ENCODE results near the gene ST8SIA2.

DNA sequence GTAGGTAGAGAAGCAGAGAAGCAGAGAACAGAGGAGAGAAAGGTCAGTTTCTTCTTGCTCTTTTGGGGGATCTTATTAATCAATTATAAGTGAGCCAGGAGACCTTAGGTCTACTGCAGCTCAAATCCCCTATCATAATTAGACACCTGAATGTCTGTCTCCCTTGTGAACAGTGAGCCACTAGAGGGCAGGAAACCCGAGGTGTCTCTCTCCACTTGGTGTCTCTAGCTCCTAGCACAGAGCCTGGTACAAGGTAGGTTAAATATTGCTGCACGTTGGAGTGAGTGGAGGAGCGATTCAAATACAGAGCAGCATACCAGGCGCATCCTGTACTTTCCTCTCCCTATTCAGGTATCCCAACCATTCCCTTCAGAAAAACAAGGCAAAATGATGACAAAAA is 2.0 kb upstream of the ST8SIA2 start:
- TF ChIP-seq, protein P1, sequence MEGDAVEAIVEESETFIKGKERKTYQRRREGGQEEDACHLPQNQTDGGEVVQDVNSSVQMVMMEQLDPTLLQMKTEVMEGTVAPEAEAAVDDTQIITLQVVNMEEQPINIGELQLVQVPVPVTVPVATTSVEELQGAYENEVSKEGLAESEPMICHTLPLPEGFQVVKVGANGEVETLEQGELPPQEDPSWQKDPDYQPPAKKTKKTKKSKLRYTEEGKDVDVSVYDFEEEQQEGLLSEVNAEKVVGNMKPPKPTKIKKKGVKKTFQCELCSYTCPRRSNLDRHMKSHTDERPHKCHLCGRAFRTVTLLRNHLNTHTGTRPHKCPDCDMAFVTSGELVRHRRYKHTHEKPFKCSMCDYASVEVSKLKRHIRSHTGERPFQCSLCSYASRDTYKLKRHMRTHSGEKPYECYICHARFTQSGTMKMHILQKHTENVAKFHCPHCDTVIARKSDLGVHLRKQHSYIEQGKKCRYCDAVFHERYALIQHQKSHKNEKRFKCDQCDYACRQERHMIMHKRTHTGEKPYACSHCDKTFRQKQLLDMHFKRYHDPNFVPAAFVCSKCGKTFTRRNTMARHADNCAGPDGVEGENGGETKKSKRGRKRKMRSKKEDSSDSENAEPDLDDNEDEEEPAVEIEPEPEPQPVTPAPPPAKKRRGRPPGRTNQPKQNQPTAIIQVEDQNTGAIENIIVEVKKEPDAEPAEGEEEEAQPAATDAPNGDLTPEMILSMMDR (IDR thresholded peaks at IDR 0.05), result peak; percentile 8 to 54 (median 34)
- no peak for TF ChIP-seq POLR2A (IDR thresholded peaks at IDR 0.05)
